Tibial nerve (tissue), 4 donors: ENCODE measurements around the gene KATNIP.

Experiments used
- EP300 ChIP-seq, 2 donors: sonication (generic); formaldehyde crosslinking; IDR thresholded peaks; one replicate each; pipeline ENCODE4 v1.6.1; 2017; ENCODE audit warnings: antibody characterized with exemption in 2 of 2, mild to moderate bottlenecking in 1 of 2
- POLR2A ChIP-seq, 2 donors: fragments of 450-650 bp; IDR thresholded peaks; one replicate each; pipeline ENCODE4 v1.6.1; 2017; ENCODE audit warnings: antibody characterized with exemption in 2 of 2, mild to moderate bottlenecking in 2 of 2, moderate library complexity in 2 of 2
- TF ChIP-seq, protein P1 (sequence below), 5 experiments: fragments of 200-600 bp in 3 of 5; fragments of 450-650 bp in 2 of 5; sonication (generic) in 3 of 5; IDR thresholded peaks; one replicate each; pipeline ENCODE4 v1.5.1; 2016 to 2019; ENCODE audit warnings: antibody characterized with exemption in 5 of 5, mild to moderate bottlenecking in 3 of 5, moderate library complexity in 2 of 5

GRCh38 chr16:27529962-27530361, 20.0 kb upstream of the KATNIP start:
- TF ChIP-seq, protein P1, sequence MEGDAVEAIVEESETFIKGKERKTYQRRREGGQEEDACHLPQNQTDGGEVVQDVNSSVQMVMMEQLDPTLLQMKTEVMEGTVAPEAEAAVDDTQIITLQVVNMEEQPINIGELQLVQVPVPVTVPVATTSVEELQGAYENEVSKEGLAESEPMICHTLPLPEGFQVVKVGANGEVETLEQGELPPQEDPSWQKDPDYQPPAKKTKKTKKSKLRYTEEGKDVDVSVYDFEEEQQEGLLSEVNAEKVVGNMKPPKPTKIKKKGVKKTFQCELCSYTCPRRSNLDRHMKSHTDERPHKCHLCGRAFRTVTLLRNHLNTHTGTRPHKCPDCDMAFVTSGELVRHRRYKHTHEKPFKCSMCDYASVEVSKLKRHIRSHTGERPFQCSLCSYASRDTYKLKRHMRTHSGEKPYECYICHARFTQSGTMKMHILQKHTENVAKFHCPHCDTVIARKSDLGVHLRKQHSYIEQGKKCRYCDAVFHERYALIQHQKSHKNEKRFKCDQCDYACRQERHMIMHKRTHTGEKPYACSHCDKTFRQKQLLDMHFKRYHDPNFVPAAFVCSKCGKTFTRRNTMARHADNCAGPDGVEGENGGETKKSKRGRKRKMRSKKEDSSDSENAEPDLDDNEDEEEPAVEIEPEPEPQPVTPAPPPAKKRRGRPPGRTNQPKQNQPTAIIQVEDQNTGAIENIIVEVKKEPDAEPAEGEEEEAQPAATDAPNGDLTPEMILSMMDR (IDR thresholded peaks at IDR 0.05): no peak
- TF ChIP-seq POLR2A (IDR thresholded peaks at IDR 0.05): no peak
- no peak for TF ChIP-seq EP300 (IDR thresholded peaks at IDR 0.05)
